ENCODE results near the gene TBC1D22A.

- TF ChIP-seq CTCF (IDR thresholded peaks at IDR 0.05 in 4 of 5, conservative IDR thresholded peaks at IDR 0.05 in 1 of 5), result no peak
- no peak for TF ChIP-seq POLR2A (IDR thresholded peaks at IDR 0.05)
Measured at GRCh38 chr22:47135338-47135737, 372.9 kb downstream of the TBC1D22A start.

Measured in gastrocnemius medialis (tissue), 4 donors.